ENCODE results near the gene THRAP3. TPM values are rescaled to one million over a fixed set of nuclear protein-coding genes. Genes with fewer than 3 reads are reported as not detected.

THRAP3 gene
- total RNA-seq, 4 donors from 2014 or later, result 25.8 to 73.7 (median 59.9) TPM

- Histone ChIP-seq H3K9me3 (no peaks in the 10 kb centered on the region), H3K4me1 (peaks cover 4 to 31% (median 28%) of the 10 kb centered on the region in 4 donors), H3K4me3 (no peak overlapping the region), H3K27ac (no peak overlapping the region), H3K36me3 (peaks cover 0 to 24% (median 9%) of the 10 kb centered on the region in 4 donors), H3K27me3 (no peaks in the 10 kb centered on the region)
- TF ChIP-seq POLR2AphosphoS5 (IDR thresholded peaks at IDR 0.05), result no peak
- TF ChIP-seq CTCF (IDR thresholded peaks at IDR 0.05), result no peak
- no peak for TF ChIP-seq EP300 (IDR thresholded peaks at IDR 0.05; ENCODE audit: low read depth)
- TF ChIP-seq POLR2A (IDR thresholded peaks at IDR 0.05), result no peak
- 86% methylated on average over 15 of the region's 15 CpGs; no CpG with 5 or more reads in 1 of the 2 donors for WGBS, 2 donors (ENCODE audit: low coverage in 1 of 2)
- intact Hi-C loops (cut with DNase I; ENCODE audit: low total_unique reads), result no loop called here
- in situ Hi-C loops (cut with MboI; ENCODE audit: low pct_ligation_motif_present in 1 of 4, low pct_unique_long_range_greater_than_20kb in 1 of 4, low sequenced_read_pairs in 3 of 4), result no loop called here
- no peak for DNase-seq
These were observed 129.0 kb downstream of the THRAP3 start for GRCh38 chr1:36352910-36353878.

GRCh38 chr1:36354486-36354885, 130.2 kb downstream of the THRAP3 start:
- 97% methylated on average over 11 of the region's 11 CpGs; no CpG with 5 or more reads in 1 of the 2 donors for WGBS, 2 donors (ENCODE audit: low coverage in 1 of 2)
- in situ Hi-C loops (cut with MboI; ENCODE audit: low pct_ligation_motif_present in 1 of 4, low pct_unique_long_range_greater_than_20kb in 1 of 4, low sequenced_read_pairs in 3 of 4), result no loop called here
- TF ChIP-seq POLR2A (IDR thresholded peaks at IDR 0.05), result no peak
- TF ChIP-seq POLR2AphosphoS5 (IDR thresholded peaks at IDR 0.05), result no peak
- TF ChIP-seq EP300 (IDR thresholded peaks at IDR 0.05; ENCODE audit: low read depth), result no peak
- TF ChIP-seq CTCF (IDR thresholded peaks at IDR 0.05), result no peak
- intact Hi-C loops (cut with DNase I; ENCODE audit: low total_unique reads), result no loop called here
- Histone ChIP-seq H3K4me3 (no peak overlapping the region), H3K4me1 (peaks cover 4 to 28% (median 24%) of the 10 kb centered on the region in 4 donors), H3K27me3 (no peaks in the 10 kb centered on the region), H3K27ac (no peak overlapping the region), H3K9me3 (no peaks in the 10 kb centered on the region), H3K36me3 (peaks cover 0 to 29% (median 11%) of the 10 kb centered on the region in 4 donors)
- DNase-seq, result no peak

Small RNAs within 50 kb of the gene (small RNA-seq; reads per million reads assigned to genes)
- gene RN7SL131P (0 reads per million in 4 donors), gene UBE2V2P4 (0 to 0.59 (median 0) reads per million in 4 donors)

Other genes starting within 250 kb of the THRAP3 start
- not detected for gene TEKT2, start 140.3 kb upstream of the THRAP3 start, total RNA-seq
- 10 to 100 TPM; 18.3 to 41.8 (median 28.6) TPM for gene ADPRS, start 135.6 kb upstream of the THRAP3 start, total RNA-seq
- 1 to 10 TPM; 1.2 to 5.4 (median 1.7) TPM for gene COL8A2, start 99.2 kb upstream of the THRAP3 start, total RNA-seq
- 100 to 1,000 TPM in 3 of 4 donors, 10 to 100 TPM in 1; 54.6 to 165 (median 105) TPM for gene TRAPPC3, start 75.0 kb upstream of the THRAP3 start, total RNA-seq
- gene MAP7D1, start 68.3 kb upstream of the THRAP3 start, total RNA-seq, result 100 to 1,000 TPM in 1 of 4 donors, 10 to 100 TPM in 3; 74.3 to 187 (median 86.0) TPM
- gene SH3D21, start 81.9 kb downstream of the THRAP3 start, total RNA-seq, result 100 to 1,000 TPM in 1 of 4 donors, 10 to 100 TPM in 3; 12.7 to 143 (median 15.9) TPM
- gene EVA1B, start 99.2 kb downstream of the THRAP3 start, total RNA-seq, result 10 to 100 TPM in 3 of 4 donors, 1 to 10 TPM in 1; 4.4 to 24.8 (median 10.4) TPM
- 100 to 1,000 TPM in 1 of 4 donors, 10 to 100 TPM in 3; 34.0 to 154 (median 44.3) TPM for gene STK40, start 161.5 kb downstream of the THRAP3 start, total RNA-seq
- gene LSM10, start 173.5 kb downstream of the THRAP3 start, total RNA-seq, result 10 to 100 TPM in 3 of 4 donors, not detected in 1; 25.4 to 59.8 (median 32.9) TPM
- 1 to 10 TPM in 3 of 4 donors, not detected in 1; 1.2 to 4.8 (median 3.7) TPM for gene OSCP1, start 226.0 kb downstream of the THRAP3 start, total RNA-seq
- 10 to 100 TPM; 19.5 to 59.5 (median 42.4) TPM for gene MRPS15, start 239.9 kb downstream of the THRAP3 start, total RNA-seq